K562 (cell line): Measurements from ENCODE around the gene FBXW8. TPM values are rescaled to one million over a fixed set of nuclear protein-coding genes. Genes with fewer than 3 reads are reported as not detected.

Experiments used
- ATAC-seq: fragments of 200-7000 bp; cut with Tn5 transposase; 3 replicates; pipeline ENCODE4 v1.9.1; 2020; ENCODE audit warnings: moderate library complexity
- BruUV-seq: library from RNA; stranded (reverse); fragments of 400-500 nt; replicated peaks from 2 replicates; lab custom pipeline; 2021; lab: Mats Ljungman, UMichigan
- CTCF ChIA-PET: fragments of 300-600 bp; formaldehyde crosslinking; extraction: SDS; loops from one replicate; lab custom pipeline; 2021; ENCODE audit warnings: low intra/inter-chr PET ratio; lab: Yijun Ruan, JAX
- POLR2A ChIA-PET: fragments of 300-600, 350-650 bp; sonication (Branson Sonifier 250); formaldehyde crosslinking; extraction: SDS; loops from one replicate; lab custom pipeline; 2021; ENCODE audit warnings: antibody characterized with exemption, inconsistent platforms; lab: Yijun Ruan, JAX
- DNase-seq, 4 experiments: peaks; one replicate each; pipeline versions ENCODE4 v3.0.0 to v3.0.0-alpha.2; 2011 to 2018; ENCODE audit warnings: low spot score in 3 of 4, mixed read lengths in 3 of 4; ENCODE audit errors: extremely low read depth in 1 of 4
- FAIRE-seq: peaks from 2 replicates; lab custom pipeline; 2011; peaks lifted over from hg19 to GRCh38; lab: Jason Lieb, UNC
- H2AFZ ChIP-seq: 2 replicates; pipeline ENCODE4 v1.6.0; 2011; ENCODE audit warnings: low read depth, low read length, control low read depth, inconsistent platforms
- H3K27ac ChIP-seq: fragments of 200-600 bp; 3 replicates; pipeline ENCODE4 v1.8.0; 2011; ENCODE audit warnings: low read depth, mild to moderate bottlenecking, control low read depth, inconsistent platforms, low read length, moderate library complexity, mixed read lengths; ENCODE audit errors: extremely low read depth
- H3K27me3 ChIP-seq, 2 experiments: fragments of 300-600 bp in 1 of 2; 2 replicates in 1 of 2; 3 replicates in 1 of 2; pipeline versions ENCODE4 v1.6.0 to v1.8.0; 2011; ENCODE audit warnings: inconsistent platforms in 2 of 2, low read length in 2 of 2, mild to moderate bottlenecking in 1 of 2, mixed read lengths in 1 of 2, moderate library complexity in 1 of 2; ENCODE audit not compliant: control insufficient read depth in 2 of 2, insufficient read depth in 2 of 2
- H3K36me3 ChIP-seq: fragments of 300-600 bp; 3 replicates; pipeline ENCODE4 v1.8.0; 2011; ENCODE audit warnings: mild to moderate bottlenecking, low read length, inconsistent platforms; ENCODE audit not compliant: control insufficient read depth, insufficient read depth
- H3K4me1 ChIP-seq, 2 experiments: fragments of 200-600 bp in 1 of 2; replicated peaks in 1 of 2; 2 replicates in 1 of 2; 3 replicates in 1 of 2; pipeline versions ENCODE4 v1.5.1 to v1.8.0; 2011; ENCODE audit warnings: inconsistent platforms in 2 of 2, low read length in 2 of 2, mild to moderate bottlenecking in 1 of 2, mixed read lengths in 1 of 2, moderate library complexity in 1 of 2; ENCODE audit not compliant: control insufficient read depth in 2 of 2, insufficient read depth in 2 of 2
- H3K4me2 ChIP-seq: 2 replicates; pipeline ENCODE4 v1.6.1; 2011; ENCODE audit warnings: low read length, control low read depth, inconsistent platforms, mixed read lengths; ENCODE audit not compliant: insufficient read depth
- H3K4me3 ChIP-seq: fragments of 200-600 bp; sonication (generic), shearing (Covaris generic); 2 replicates; pipeline ENCODE4 v1.5.1; 2016; ENCODE audit warnings: control low read depth, inconsistent platforms
- H3K79me2 ChIP-seq: fragments of 200-600 bp; 3 replicates; pipeline ENCODE4 v1.8.0; 2011; ENCODE audit warnings: low read length, inconsistent platforms; ENCODE audit not compliant: control insufficient read depth, insufficient read depth
- H3K9ac ChIP-seq, 2 experiments: 2 replicates each; pipeline versions ENCODE4 v1.6.0 to v1.6.1; 2011; ENCODE audit warnings: low read depth in 2 of 2, low read length in 2 of 2, control low read depth in 1 of 2, inconsistent platforms in 1 of 2, mild to moderate bottlenecking in 1 of 2, mixed read lengths in 1 of 2; ENCODE audit not compliant: insufficient read depth in 1 of 2
- H3K9me1 ChIP-seq: one replicate; pipeline ENCODE4 v1.6.0; 2011; ENCODE audit warnings: inconsistent platforms, mild to moderate bottlenecking, low read length, moderate library complexity; ENCODE audit not compliant: control insufficient read depth, insufficient read depth
- H3K9me3 ChIP-seq: replicated peaks from 2 replicates; pipeline ENCODE4 v1.5.1; 2011; ENCODE audit warnings: low read depth, low read length, inconsistent platforms; ENCODE audit not compliant: control insufficient read depth, insufficient read depth
- H4K20me1 ChIP-seq: replicated peaks from 2 replicates; pipeline ENCODE4 v1.6.1; 2011; ENCODE audit warnings: low read length, inconsistent platforms, mixed read lengths; ENCODE audit not compliant: control insufficient read depth, insufficient read depth
- CBX5 ChIP-seq: IDR thresholded peaks from 2 replicates; pipeline ENCODE4 v1.6.1; 2014; ENCODE audit warnings: low read depth, borderline replicate concordance
- DIDO1 ChIP-seq: fragments of 450-650 bp; IDR thresholded peaks from 2 replicates; pipeline ENCODE4 v1.6.1; 2016; ENCODE audit warnings: low read depth, missing biosample characterization, missing genetic modification characterization
- GTF2E2 ChIP-seq: fragments of 200-800 bp; sonication (Bioruptor generic); IDR thresholded peaks from 2 replicates; pipeline ENCODE4 v1.6.1; 2016; ENCODE audit warnings: missing genetic modification characterization, missing compliant biosample characterization
- HDAC6 ChIP-seq: IDR thresholded peaks from 2 replicates; pipeline ENCODE4 v1.6.1; 2012; ENCODE audit warnings: low read depth, mild to moderate bottlenecking, control low read depth, inconsistent platforms, low read length, moderate library complexity
- KAT7 ChIP-seq: sonication (generic); formaldehyde crosslinking; IDR thresholded peaks from 2 replicates; pipeline ENCODE4 v1.8.0; 2022; ENCODE audit warnings: missing genetic modification reagents, mild to moderate bottlenecking, borderline replicate concordance
- MEF2D ChIP-seq: conservative IDR thresholded peaks from 2 replicates; pipeline ENCODE4 v1.6.1; 2016; ENCODE audit warnings: low read depth, missing genetic modification characterization, missing compliant biosample characterization
- RB1 ChIP-seq: fragments of 450-650 bp; IDR thresholded peaks from 2 replicates; pipeline ENCODE4 v1.6.1; 2017; ENCODE audit warnings: low read depth, mild to moderate bottlenecking
- RFX5 ChIP-seq: IDR thresholded peaks from 2 replicates; pipeline ENCODE4 v1.6.1; 2011; ENCODE audit warnings: low read depth, mild to moderate bottlenecking, improper control_type of control experiment, low read length
- TAF7 ChIP-seq: fragments of 450-650 bp; IDR thresholded peaks from 2 replicates; pipeline ENCODE4 v1.6.1; 2016; ENCODE audit warnings: missing genetic modification characterization, missing compliant biosample characterization
- TEAD4 ChIP-seq, 2 experiments: sonication (generic) in 1 of 2; formaldehyde crosslinking in 1 of 2; IDR thresholded peaks; 2 replicates each; pipeline versions ENCODE4 v1.6.1 to v1.8.0; 2012 to 2022; ENCODE audit warnings: borderline replicate concordance in 1 of 2, inconsistent platforms in 1 of 2, low read length in 1 of 2, mild to moderate bottlenecking in 1 of 2, missing genetic modification reagents in 1 of 2
- ZBTB8A ChIP-seq: fragments of 450-650 bp; IDR thresholded peaks from 2 replicates; pipeline ENCODE4 v1.6.1; 2018; ENCODE audit warnings: mild to moderate bottlenecking, moderate library complexity; ENCODE audit not compliant: partially characterized antibody
- ZNF134 ChIP-seq: fragments of 250-450 bp; sonication (Bioruptor Pico); conservative IDR thresholded peaks from 2 replicates; pipeline ENCODE4 v1.4.0; 2020
- ZNF354B ChIP-seq: fragments of 250-450 bp; sonication (Bioruptor Pico); IDR thresholded peaks from 2 replicates; pipeline ENCODE4 v1.4.0; 2020
- ZNF384 ChIP-seq: IDR thresholded peaks from 2 replicates; pipeline ENCODE4 v1.6.1; 2012; ENCODE audit warnings: low read depth, low read length, improper control_type of control experiment
- WGBS: fragments of 100-300 bp; shearing (Covaris generic); methylation state at CpG from one replicate; pipeline ENCODE4 v1.1.6; 2016; ENCODE audit warnings: low coverage, mixed read lengths; ENCODE audit not compliant: insufficient coverage; ENCODE audit errors: missing lambda C conversion rate; 5-methylcytosine and 5-hydroxymethylcytosine counted together
- in situ Hi-C: fragments of 300-500 bp; cut with MboI; formaldehyde crosslinking; loops from 4 replicates; pipeline ENCODE4 v1.15.0; 2018; ENCODE audit warnings: inconsistent platforms, mixed read lengths
- intact Hi-C: fragments of 100-400 bp; cut with micrococcal nuclease; formaldehyde crosslinking; loops from 2 replicates; pipeline ENCODE4 v1.14.2; 2022
- polyA plus RNA-seq, 8 experiments: library from polyadenylated mRNA; depleted of rRNA in 4 of 8; stranded (reverse) in 5 of 8; unstranded in 3 of 8; fragments of >200 nt; fragmentation: Nextera tagmentation in 2 of 8; fragmentation: Illumina TruSeq in 1 of 8; extraction: Ambion mirVana in 2 of 8; extraction: Trizol in 1 of 8; gene quantifications; 2 replicates each; pipeline versions ENCODE4 v1.2.1 to v1.2.3, GENCODE V29; 2011 to 2014; ENCODE audit warnings: inconsistent platforms in 1 of 8, missing spikeins in 1 of 8
- total RNA-seq, 7 experiments: library from RNA; depleted of rRNA in 6 of 7; stranded (reverse); fragments of >200 nt in 6 of 7; fragmentation: Illumina TruSeq in 2 of 7; extraction: Trizol in 2 of 7; gene quantifications; 2 replicates each; pipeline versions ENCODE4 v1.2.1 to v1.2.3, GENCODE V29; 2011 to 2021; ENCODE audit warnings: low replicate concordance in 1 of 7
- TF ChIP-seq, protein P1 (sequence below), 2 experiments: fragments of 450-650 bp in 1 of 2; sonication (generic) in 1 of 2; formaldehyde crosslinking in 1 of 2; IDR thresholded peaks in 1 of 2; conservative IDR thresholded peaks in 1 of 2; 2 replicates each; pipeline versions ENCODE4 v1.6.1 to v1.8.1; 2016 to 2023; ENCODE audit warnings: mild to moderate bottlenecking in 2 of 2, moderate library complexity in 2 of 2, inconsistent platforms in 1 of 2, missing genetic modification reagents in 1 of 2
- TF ChIP-seq, protein P2 (sequence below): fragments of 250-450 bp; sonication (Bioruptor Pico); IDR thresholded peaks from 2 replicates; pipeline ENCODE4 v1.9.0; 2021; ENCODE audit warnings: mild to moderate bottlenecking
- TF ChIP-seq, protein P3 (sequence below): sonication (generic); formaldehyde crosslinking; IDR thresholded peaks from 2 replicates; pipeline ENCODE4 v1.8.0; 2023; ENCODE audit warnings: mild to moderate bottlenecking, missing genetic modification reagents

The FBXW8 gene
- total and polyA plus RNA-seq, 9 of the 15 experiments (the other 6 are each of a cell fraction or from before 2014, with no cell fraction given) = 0.58 to 8.3 (median 4.4) TPM

DNA sequence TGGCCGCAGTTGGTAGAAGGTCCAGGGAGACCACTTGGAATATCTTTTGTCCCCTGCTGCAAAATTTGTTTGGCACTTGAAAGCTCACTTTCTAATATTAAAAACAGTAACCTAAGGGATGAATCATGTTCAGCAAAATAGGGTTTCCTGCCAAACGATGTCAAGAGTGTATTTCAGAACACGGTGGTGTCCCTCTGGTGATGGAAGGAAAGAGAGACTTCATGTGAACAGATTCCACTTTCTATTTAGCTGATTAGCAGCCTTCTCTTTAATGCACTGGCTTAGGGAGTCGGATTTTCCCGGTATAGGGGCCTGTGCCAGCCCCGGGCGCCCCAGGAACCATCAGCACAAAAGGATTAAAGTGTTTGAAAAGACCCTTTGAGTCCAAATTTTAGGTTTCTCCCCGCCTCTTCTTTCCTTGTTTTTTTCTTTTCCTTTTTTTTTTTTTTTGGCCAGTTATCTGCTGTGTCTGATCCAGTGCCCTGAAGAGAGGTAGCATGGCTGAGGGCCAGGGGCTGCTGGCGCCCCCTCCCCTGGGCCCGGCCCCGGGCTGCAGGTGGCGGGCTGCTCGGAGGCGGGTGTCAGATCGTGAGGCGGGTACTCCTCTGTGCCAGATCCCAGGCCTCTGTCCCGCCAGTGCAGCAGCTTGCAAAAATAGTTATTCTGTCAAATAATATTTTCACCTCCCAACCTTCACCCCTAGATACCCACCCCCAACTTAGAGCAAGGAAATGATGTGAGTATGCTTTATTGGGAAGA, 100.1 kb downstream of the FBXW8 start:
- no peak overlapping the region for H3K9ac ChIP-seq
- BruUV-seq = no TSS peak
- H4K20me1 ChIP-seq = no peaks in the 10 kb centered on the region
- POLR2A ChIA-PET = interaction anchor here (0.6 to 1.3 kb wide), 2 partner anchors 14 to 732 kb away, joined by 3 to 7 read pairs; no protein-coding TSS in a partner anchor
- intact Hi-C loops = no loop called here
- WGBS = 70% methylated on average over 13 of the region's 17 CpGs
- no peak overlapping the region for H3K4me3 ChIP-seq
- no peaks in the 10 kb centered on the region for H3K27me3 ChIP-seq
- H3K4me1 ChIP-seq = peaks cover 1 to 9% of the 10 kb centered on the region in 2 experiments; a peak in 4 of 5 replicates
- FAIRE-seq (no peak), ATAC-seq (no peak), DNase-seq (no peak)
- CTCF ChIA-PET = no interaction called here
- H3K9me1 ChIP-seq = no peaks in the 10 kb centered on the region
- H3K4me2 ChIP-seq = no peak overlapping the region
- TF ChIP-seq KAT7 (CRISPR knock-in tag) (no peak), MEF2D (tag) (no peak), RB1 (no peak), ZNF354B (CRISPR knock-in tag) (no peak), CBX5 (no peak), GTF2E2 (tag) (no peak), TAF7 (tag) (no peak), HDAC6 (no peak), ZNF134 (CRISPR knock-in tag) (no peak), RFX5 (no peak), DIDO1 (tag) (no peak), ZBTB8A (no peak), ZNF384 (no peak), TEAD4 (IDR thresholded peaks at IDR 0.05; ENCODE audit: low read length) (no peak), TEAD4 (CRISPR knock-in tag; IDR thresholded peaks at IDR 0.05; ENCODE audit: borderline replicate concordance) (no peak)
- TF ChIP-seq, protein P1, sequence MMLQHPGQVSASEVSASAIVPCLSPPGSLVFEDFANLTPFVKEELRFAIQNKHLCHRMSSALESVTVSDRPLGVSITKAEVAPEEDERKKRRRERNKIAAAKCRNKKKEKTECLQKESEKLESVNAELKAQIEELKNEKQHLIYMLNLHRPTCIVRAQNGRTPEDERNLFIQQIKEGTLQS (IDR thresholded peaks at IDR 0.05) = no peak
- TF ChIP-seq, protein P1 (CRISPR knock-in tag; conservative IDR thresholded peaks at IDR 0.05) = no peak
- TF ChIP-seq, protein P2, sequence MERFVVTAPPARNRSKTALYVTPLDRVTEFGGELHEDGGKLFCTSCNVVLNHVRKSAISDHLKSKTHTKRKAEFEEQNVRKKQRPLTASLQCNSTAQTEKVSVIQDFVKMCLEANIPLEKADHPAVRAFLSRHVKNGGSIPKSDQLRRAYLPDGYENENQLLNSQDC (CRISPR knock-in tag) = no peak
- TF ChIP-seq, protein P3, sequence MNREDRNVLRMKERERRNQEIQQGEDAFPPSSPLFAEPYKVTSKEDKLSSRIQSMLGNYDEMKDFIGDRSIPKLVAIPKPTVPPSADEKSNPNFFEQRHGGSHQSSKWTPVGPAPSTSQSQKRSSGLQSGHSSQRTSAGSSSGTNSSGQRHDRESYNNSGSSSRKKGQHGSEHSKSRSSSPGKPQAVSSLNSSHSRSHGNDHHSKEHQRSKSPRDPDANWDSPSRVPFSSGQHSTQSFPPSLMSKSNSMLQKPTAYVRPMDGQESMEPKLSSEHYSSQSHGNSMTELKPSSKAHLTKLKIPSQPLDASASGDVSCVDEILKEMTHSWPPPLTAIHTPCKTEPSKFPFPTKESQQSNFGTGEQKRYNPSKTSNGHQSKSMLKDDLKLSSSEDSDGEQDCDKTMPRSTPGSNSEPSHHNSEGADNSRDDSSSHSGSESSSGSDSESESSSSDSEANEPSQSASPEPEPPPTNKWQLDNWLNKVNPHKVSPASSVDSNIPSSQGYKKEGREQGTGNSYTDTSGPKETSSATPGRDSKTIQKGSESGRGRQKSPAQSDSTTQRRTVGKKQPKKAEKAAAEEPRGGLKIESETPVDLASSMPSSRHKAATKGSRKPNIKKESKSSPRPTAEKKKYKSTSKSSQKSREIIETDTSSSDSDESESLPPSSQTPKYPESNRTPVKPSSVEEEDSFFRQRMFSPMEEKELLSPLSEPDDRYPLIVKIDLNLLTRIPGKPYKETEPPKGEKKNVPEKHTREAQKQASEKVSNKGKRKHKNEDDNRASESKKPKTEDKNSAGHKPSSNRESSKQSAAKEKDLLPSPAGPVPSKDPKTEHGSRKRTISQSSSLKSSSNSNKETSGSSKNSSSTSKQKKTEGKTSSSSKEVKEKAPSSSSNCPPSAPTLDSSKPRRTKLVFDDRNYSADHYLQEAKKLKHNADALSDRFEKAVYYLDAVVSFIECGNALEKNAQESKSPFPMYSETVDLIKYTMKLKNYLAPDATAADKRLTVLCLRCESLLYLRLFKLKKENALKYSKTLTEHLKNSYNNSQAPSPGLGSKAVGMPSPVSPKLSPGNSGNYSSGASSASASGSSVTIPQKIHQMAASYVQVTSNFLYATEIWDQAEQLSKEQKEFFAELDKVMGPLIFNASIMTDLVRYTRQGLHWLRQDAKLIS (CRISPR knock-in tag) = no peak
- in situ Hi-C loops = no loop called here
- no peaks in the 10 kb centered on the region for H3K79me2 ChIP-seq
- H3K36me3 ChIP-seq = 0 out of 3 replicates have a peak, but pooled peaks cover 4% of the 10 kb centered on the region
- 0 out of 2 replicates have a peak, but pooled peaks cover 2% of the 10 kb centered on the region for H3K9me3 ChIP-seq
- H2AFZ ChIP-seq = no peak overlapping the region
- no peak overlapping the region for H3K27ac ChIP-seq
